Measurements from ENCODE around the gene ANKDD1B.

ANKDD1B gene

GRCh38 chr5:75711151-75711550 lies 99.9 kb downstream of the ANKDD1B start:
- no peak for DNase-seq

- DNase-seq = no peak
Observed at GRCh38 chr5:75712091-75712490, 100.8 kb downstream of the ANKDD1B start.

- no peak for DNase-seq
Observed at GRCh38 chr5:75716715-75717081, 105.4 kb downstream of the ANKDD1B start.

- peak; percentile 100 for DNase-seq
Observed at GRCh38 chr5:75717082-75717922, 106.0 kb downstream of the ANKDD1B start, which contains the start of gene POC5. TSS of gene POC5 (minus strand) at chr5:75717437. CDS start at chr5:75712937, 4,500 bp downstream.

- DNase-seq = no peak
Observed at GRCh38 chr5:75720882-75721281, 109.6 kb downstream of the ANKDD1B start.
